ENCODE measurements around the gene KLHL41. TPM values are rescaled to one million over a fixed set of nuclear protein-coding genes. Genes with fewer than 3 reads are reported as not detected.
"Not testable (repeated sequence)": the region's sequence is repeated elsewhere in the genome, so short reads cannot be mapped to it uniquely, and the experiment has no call there.

Gene KLHL41
- total RNA-seq, 1 donor from 2014 or later = 0.49 TPM

DNA sequence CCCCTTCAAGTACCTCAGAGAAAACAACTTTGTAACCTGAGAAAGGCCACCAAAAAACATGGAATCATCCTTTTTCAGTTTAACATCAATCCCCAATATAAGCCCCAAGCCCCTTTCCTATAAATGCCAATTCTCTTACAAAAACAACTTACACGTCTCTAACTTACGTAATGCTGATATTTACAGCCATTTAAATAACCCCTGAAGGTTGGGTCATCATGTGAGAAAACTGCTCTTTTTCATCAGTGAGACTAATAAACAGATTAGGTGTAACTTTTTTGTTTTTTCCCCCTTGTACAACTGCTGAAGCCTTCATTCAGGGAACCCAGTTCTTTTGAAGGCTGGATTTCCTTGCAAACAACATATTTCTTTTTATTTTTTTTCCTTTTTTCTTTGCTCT, 60.4 kb downstream of the KLHL41 start:
- no peaks in the 10 kb centered on the region for H3K36me3 ChIP-seq
- H3K4me3 ChIP-seq = no peak overlapping the region
- peaks cover 16% of the 10 kb centered on the region for H3K4me1 ChIP-seq
- no peaks in the 10 kb centered on the region for H3K27me3 ChIP-seq
- H3K27ac ChIP-seq = no peak overlapping the region
- no peak for DNase-seq (ENCODE audit: extremely low spot score in 2 of 2)
- TF ChIP-seq, protein P1, sequence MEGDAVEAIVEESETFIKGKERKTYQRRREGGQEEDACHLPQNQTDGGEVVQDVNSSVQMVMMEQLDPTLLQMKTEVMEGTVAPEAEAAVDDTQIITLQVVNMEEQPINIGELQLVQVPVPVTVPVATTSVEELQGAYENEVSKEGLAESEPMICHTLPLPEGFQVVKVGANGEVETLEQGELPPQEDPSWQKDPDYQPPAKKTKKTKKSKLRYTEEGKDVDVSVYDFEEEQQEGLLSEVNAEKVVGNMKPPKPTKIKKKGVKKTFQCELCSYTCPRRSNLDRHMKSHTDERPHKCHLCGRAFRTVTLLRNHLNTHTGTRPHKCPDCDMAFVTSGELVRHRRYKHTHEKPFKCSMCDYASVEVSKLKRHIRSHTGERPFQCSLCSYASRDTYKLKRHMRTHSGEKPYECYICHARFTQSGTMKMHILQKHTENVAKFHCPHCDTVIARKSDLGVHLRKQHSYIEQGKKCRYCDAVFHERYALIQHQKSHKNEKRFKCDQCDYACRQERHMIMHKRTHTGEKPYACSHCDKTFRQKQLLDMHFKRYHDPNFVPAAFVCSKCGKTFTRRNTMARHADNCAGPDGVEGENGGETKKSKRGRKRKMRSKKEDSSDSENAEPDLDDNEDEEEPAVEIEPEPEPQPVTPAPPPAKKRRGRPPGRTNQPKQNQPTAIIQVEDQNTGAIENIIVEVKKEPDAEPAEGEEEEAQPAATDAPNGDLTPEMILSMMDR (IDR thresholded peaks at IDR 0.05) = no peak
- TF ChIP-seq POLR2A (IDR thresholded peaks at IDR 0.05) (no peak), POLR2AphosphoS5 (IDR thresholded peaks at IDR 0.05; ENCODE audit: insufficient read depth in 1 of 2, low read depth in 1 of 2) (no peak)
- intact Hi-C loops (cut with DNase I) = no loop called here
- no peaks in the 10 kb centered on the region for H3K9me3 ChIP-seq

DNA sequence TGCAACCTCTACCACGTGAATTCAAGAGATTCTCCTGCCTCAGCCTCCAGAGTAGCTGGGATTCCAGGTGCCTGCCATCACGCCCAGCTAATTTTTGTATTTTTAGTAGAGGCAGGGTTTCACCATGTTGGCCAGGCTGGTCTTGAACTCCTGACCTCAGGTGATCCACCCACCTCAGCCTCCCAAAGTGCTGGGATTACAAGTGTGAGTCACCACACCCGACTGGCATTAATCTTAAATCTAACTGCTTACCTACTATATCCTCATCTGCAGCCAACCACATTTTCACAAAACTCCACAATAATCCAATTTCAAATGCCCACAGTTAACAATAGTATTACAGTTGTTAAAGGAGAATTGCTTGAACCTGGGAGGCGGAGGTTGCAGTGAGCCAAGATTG, 61.2 kb downstream of the KLHL41 start:
- H3K9me3 ChIP-seq; H3K36me3 ChIP-seq; DNase-seq (ENCODE audit: extremely low spot score in 2 of 2); H3K4me3 ChIP-seq; H3K27ac ChIP-seq; intact Hi-C loops (cut with DNase I); H3K27me3 ChIP-seq: not testable (repeated sequence)
- H3K4me1 ChIP-seq = peaks cover 16% of the 10 kb centered on the region

DNA sequence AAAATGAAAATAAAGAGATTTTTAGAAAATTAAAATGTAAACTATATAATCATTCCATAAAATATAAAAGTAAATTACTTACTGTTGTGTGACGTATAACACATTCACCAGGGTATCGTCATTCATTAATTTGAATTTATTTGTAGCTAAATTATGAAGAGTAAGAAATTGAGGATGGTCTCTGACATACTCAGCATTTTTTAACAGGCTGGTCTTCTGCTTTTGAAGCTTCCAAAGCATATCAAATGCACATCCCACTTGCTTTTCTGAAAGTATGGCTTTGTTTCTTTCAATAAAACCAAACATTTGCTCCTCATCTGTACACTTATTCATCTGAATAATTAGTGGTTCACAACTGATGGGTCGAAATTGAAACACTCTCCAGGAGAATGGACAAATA, 62.1 kb downstream of the KLHL41 start:
- TF ChIP-seq POLR2A (IDR thresholded peaks at IDR 0.05) = no peak
- no peak for TF ChIP-seq POLR2AphosphoS5 (IDR thresholded peaks at IDR 0.05; ENCODE audit: insufficient read depth in 1 of 2, low read depth in 1 of 2)
- TF ChIP-seq, protein P1 (IDR thresholded peaks at IDR 0.05) = no peak
- Histone ChIP-seq H3K27me3 (no peaks in the 10 kb centered on the region), H3K4me3 (no peak overlapping the region), H3K9me3 (no peaks in the 10 kb centered on the region), H3K36me3 (no peaks in the 10 kb centered on the region), H3K27ac (no peak overlapping the region), H3K4me1 (peaks cover 16% of the 10 kb centered on the region)
- DNase-seq (ENCODE audit: extremely low spot score in 2 of 2) = no peak
- intact Hi-C loops (cut with DNase I) = no loop called here

DNA sequence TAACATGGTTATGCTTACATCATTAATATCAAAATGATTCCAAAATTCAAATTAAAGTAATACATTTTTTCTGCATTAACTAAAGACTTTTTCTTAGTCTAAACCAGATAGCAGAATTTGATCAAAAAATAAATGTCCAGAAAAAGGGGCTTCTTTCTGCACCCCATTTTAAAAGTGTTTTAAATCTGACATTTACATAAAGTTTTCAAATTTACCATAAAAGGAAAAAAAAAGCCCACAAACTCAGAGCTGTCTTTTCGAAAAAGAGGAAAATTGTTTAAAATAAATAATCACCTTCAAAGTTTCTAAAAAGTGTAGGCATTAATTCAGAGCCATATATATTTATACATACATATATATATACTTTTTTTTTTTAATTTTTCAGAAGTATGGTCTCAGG, 62.7 kb downstream of the KLHL41 start:
- H3K27ac ChIP-seq = no peak overlapping the region
- no peaks in the 10 kb centered on the region for H3K27me3 ChIP-seq
- H3K4me1 ChIP-seq = peaks cover 16% of the 10 kb centered on the region
- DNase-seq (ENCODE audit: extremely low spot score in 2 of 2) = no peak
- H3K9me3 ChIP-seq = no peaks in the 10 kb centered on the region
- TF ChIP-seq POLR2AphosphoS5 (IDR thresholded peaks at IDR 0.05; ENCODE audit: insufficient read depth in 1 of 2, low read depth in 1 of 2) (no peak), POLR2A (IDR thresholded peaks at IDR 0.05) (no peak)
- TF ChIP-seq, protein P1 (IDR thresholded peaks at IDR 0.05) = no peak
- no peaks in the 10 kb centered on the region for H3K36me3 ChIP-seq
- H3K4me3 ChIP-seq = no peak overlapping the region
- intact Hi-C loops (cut with DNase I) = loop anchor here (2.0 kb wide), 1 partner anchor 55 kb away; no protein-coding TSS in a partner anchor

DNA sequence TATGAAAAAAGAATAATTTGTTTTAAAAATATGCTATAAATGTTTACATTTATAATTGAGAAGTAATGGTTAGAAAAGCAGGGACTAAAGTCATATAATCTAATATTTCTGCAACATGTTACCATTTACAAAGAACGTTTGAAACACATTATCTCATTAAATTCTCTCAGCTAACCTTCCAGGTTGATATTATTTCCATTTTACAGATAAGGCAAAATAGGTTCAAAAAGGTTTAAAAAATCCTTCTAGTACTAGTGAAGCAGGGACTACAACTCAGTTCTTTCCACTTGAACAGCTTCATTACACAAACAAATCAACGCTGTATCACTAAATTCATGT, 63.3 kb downstream of the KLHL41 start:
- H3K27me3 ChIP-seq = no peaks in the 10 kb centered on the region
- TF ChIP-seq, protein P1 (IDR thresholded peaks at IDR 0.05) = no peak
- no peak for DNase-seq (ENCODE audit: extremely low spot score in 2 of 2)
- peak overlapping the region; percentile 51 to 84 for H3K4me3 ChIP-seq
- intact Hi-C loops (cut with DNase I) = loop anchor here (2.0 kb wide), 1 partner anchor 54 kb away; no protein-coding TSS in a partner anchor
- H3K4me1 ChIP-seq = peaks cover 16% of the 10 kb centered on the region
- peak overlapping the region; percentile 66 for H3K27ac ChIP-seq
- no peaks in the 10 kb centered on the region for H3K9me3 ChIP-seq
- no peaks in the 10 kb centered on the region for H3K36me3 ChIP-seq

All from vagina (tissue), 2 donors.